Measurements from ENCODE around the gene SLF1. TPM values are rescaled to one million over a fixed set of nuclear protein-coding genes. Genes with fewer than 3 reads are reported as not detected.

SLF1 gene
- total RNA-seq, 1 donor from 2014 or later = 5.3 TPM

- H3K4me2 ChIP-seq (ENCODE audit: low read length) = no peak overlapping the region
- H3K4me3 Mint-ChIP-seq (ENCODE audit: unreplicated experiment) = no peak overlapping the region
These were observed 4.5 kb downstream of the SLF1 start for GRCh38 chr5:94623011-94623410.

GRCh38 chr5:94623877-94624276, 5.4 kb downstream of the SLF1 start:
- DNase-seq (ENCODE audit: low read depth) (no peak), FAIRE-seq (no peak)
- Mint-ChIP-seq H3K27ac (ENCODE audit: unreplicated experiment) (no peak overlapping the region), H3K9me3 (ENCODE audit: unreplicated experiment) (no peaks in the 10 kb centered on the region), H3K4me1 (ENCODE audit: low read depth, unreplicated experiment) (peaks cover 12% of the 10 kb centered on the region), H3K36me3 (ENCODE audit: low read depth, unreplicated experiment) (no peaks in the 10 kb centered on the region), H3K27me3 (ENCODE audit: low read depth, unreplicated experiment) (no peaks in the 10 kb centered on the region), H3K4me3 (ENCODE audit: unreplicated experiment) (no peak overlapping the region)
- no peaks in the 10 kb centered on the region for H3K36me3 ChIP-seq (ENCODE audit: insufficient read depth, low read length)
- H3K27me3 ChIP-seq (ENCODE audit: insufficient read depth, low read length) = no peaks in the 10 kb centered on the region
- H3K27ac ChIP-seq (ENCODE audit: low read depth, low read length) = no peak overlapping the region
- no peak overlapping the region for H3K4me3 ChIP-seq (ENCODE audit: insufficient read depth, low read depth, low read length)
- no peak overlapping the region for H3K4me2 ChIP-seq (ENCODE audit: low read length)
- H3K9me3 ChIP-seq (ENCODE audit: insufficient read depth, low read depth, low read length) = no peaks in the 10 kb centered on the region
- TF ChIP-seq CTCF (IDR thresholded peaks at IDR 0.05; ENCODE audit: insufficient read depth, low read depth, low read length) (no peak), EZH2 (IDR thresholded peaks at IDR 0.05; ENCODE audit: insufficient read depth, low read length) (no peak)
- H2AFZ ChIP-seq (ENCODE audit: low read depth, low read length) = no peak overlapping the region
- H4K20me1 ChIP-seq (ENCODE audit: insufficient read depth, low read length) = no peaks in the 10 kb centered on the region
- no peak overlapping the region for H3K9ac ChIP-seq (ENCODE audit: low read length)
- peaks cover 4% of the 10 kb centered on the region for H3K4me1 ChIP-seq (ENCODE audit: insufficient read depth, low read length)
- H3K79me2 ChIP-seq (ENCODE audit: insufficient read depth, low read length) = peaks cover 62% of the 10 kb centered on the region

More at GRCh38 chr5:94623011-94623410, 4.5 kb downstream of the SLF1 start:
- Mint-ChIP-seq H3K4me1 (ENCODE audit: low read depth, unreplicated experiment) (peaks cover 12% of the 10 kb centered on the region), H3K9me3 (ENCODE audit: unreplicated experiment) (no peaks in the 10 kb centered on the region), H3K27ac (ENCODE audit: unreplicated experiment) (no peak overlapping the region), H3K36me3 (ENCODE audit: low read depth, unreplicated experiment) (no peaks in the 10 kb centered on the region), H3K27me3 (ENCODE audit: low read depth, unreplicated experiment) (no peaks in the 10 kb centered on the region)
- Histone ChIP-seq H4K20me1 (ENCODE audit: insufficient read depth, low read length) (no peaks in the 10 kb centered on the region), H3K9ac (ENCODE audit: low read length) (no peak overlapping the region), H3K4me3 (ENCODE audit: insufficient read depth, low read depth, low read length) (no peak overlapping the region), H3K27me3 (ENCODE audit: insufficient read depth, low read length) (no peaks in the 10 kb centered on the region), H3K79me2 (ENCODE audit: insufficient read depth, low read length) (peaks cover 62% of the 10 kb centered on the region), H3K9me3 (ENCODE audit: insufficient read depth, low read depth, low read length) (no peaks in the 10 kb centered on the region), H3K36me3 (ENCODE audit: insufficient read depth, low read length) (no peaks in the 10 kb centered on the region), H2AFZ (ENCODE audit: low read depth, low read length) (no peak overlapping the region), H3K27ac (ENCODE audit: low read depth, low read length) (no peak overlapping the region), H3K4me1 (ENCODE audit: insufficient read depth, low read length) (peaks cover 4% of the 10 kb centered on the region)
- DNase-seq (ENCODE audit: low read depth) (no peak), FAIRE-seq (no peak)
- TF ChIP-seq EZH2 (IDR thresholded peaks at IDR 0.05; ENCODE audit: insufficient read depth, low read length) (no peak), CTCF (IDR thresholded peaks at IDR 0.05; ENCODE audit: insufficient read depth, low read depth, low read length) (no peak)

GRCh38 chr5:94627191-94627590, 8.7 kb downstream of the SLF1 start:
- no peak overlapping the region for H3K4me3 ChIP-seq (ENCODE audit: insufficient read depth, low read depth, low read length)
- peaks cover 4% of the 10 kb centered on the region for H3K4me1 ChIP-seq (ENCODE audit: insufficient read depth, low read length)
- Mint-ChIP-seq H3K4me3 (ENCODE audit: unreplicated experiment) (no peak overlapping the region), H3K27me3 (ENCODE audit: low read depth, unreplicated experiment) (no peaks in the 10 kb centered on the region), H3K9me3 (ENCODE audit: unreplicated experiment) (no peaks in the 10 kb centered on the region), H3K27ac (ENCODE audit: unreplicated experiment) (no peak overlapping the region), H3K36me3 (ENCODE audit: low read depth, unreplicated experiment) (no peaks in the 10 kb centered on the region), H3K4me1 (ENCODE audit: low read depth, unreplicated experiment) (peaks cover 8% of the 10 kb centered on the region)
- H4K20me1 ChIP-seq (ENCODE audit: insufficient read depth, low read length) = no peaks in the 10 kb centered on the region
- H3K36me3 ChIP-seq (ENCODE audit: insufficient read depth, low read length) = peaks cover 3% of the 10 kb centered on the region
- H3K9ac ChIP-seq (ENCODE audit: low read length) = no peak overlapping the region
- FAIRE-seq (no peak), DNase-seq (ENCODE audit: low read depth) (no peak)
- no peaks in the 10 kb centered on the region for H3K9me3 ChIP-seq (ENCODE audit: insufficient read depth, low read depth, low read length)
- no peaks in the 10 kb centered on the region for H3K27me3 ChIP-seq (ENCODE audit: insufficient read depth, low read length)
- H3K27ac ChIP-seq (ENCODE audit: low read depth, low read length) = no peak overlapping the region
- H2AFZ ChIP-seq (ENCODE audit: low read depth, low read length) = no peak overlapping the region
- H3K79me2 ChIP-seq (ENCODE audit: insufficient read depth, low read length) = peaks cover 34% of the 10 kb centered on the region
- TF ChIP-seq CTCF (IDR thresholded peaks at IDR 0.05; ENCODE audit: insufficient read depth, low read depth, low read length) (no peak), EZH2 (IDR thresholded peaks at IDR 0.05; ENCODE audit: insufficient read depth, low read length) (no peak)
- no peak overlapping the region for H3K4me2 ChIP-seq (ENCODE audit: low read length)
